Activated T-helper 1 cell treated with anti-CD3 and anti-CD28 coated beads, Interleukin-12 subunit alpha, Interleukin-12 subunit beta, Interleukin-2, Interleukin-4 antibody, amounts not matched to agents 30 ng/mL and 10 ng/mL and 1 ng/mL, durations not matched to agents 14 hours and 24 hours and 36 hours (primary cell): ENCODE measurements around the gene CYB5B. TPM values are rescaled to one million over a fixed set of nuclear protein-coding genes. Genes with fewer than 3 reads are reported as not detected.
"Not testable (repeated sequence)": the region's sequence is repeated elsewhere in the genome, so short reads cannot be mapped to it uniquely, and the experiment has no call there.

Source experiments
- DNase-seq: peaks from one replicate; pipeline ENCODE4 v3.0.0; 2021; ENCODE audit warnings: low spot score
- H3K27ac Mint-ChIP-seq: one replicate; pipeline ENCODE4 v1.8.0; 2021; ENCODE audit warnings: mild to moderate bottlenecking, mixed read lengths
- H3K27me3 Mint-ChIP-seq: one replicate; pipeline ENCODE4 v1.8.0; 2022; ENCODE audit warnings: mild to moderate bottlenecking, moderate library complexity, mixed read lengths; ENCODE audit not compliant: insufficient read depth
- H3K36me3 Mint-ChIP-seq: one replicate; pipeline ENCODE4 v1.8.0; 2021; ENCODE audit warnings: low read depth, mixed read lengths
- H3K4me1 Mint-ChIP-seq: one replicate; pipeline ENCODE4 v1.8.0; 2021; ENCODE audit warnings: low read depth, mixed read lengths
- H3K4me3 Mint-ChIP-seq: one replicate; pipeline ENCODE4 v1.8.0; 2021; ENCODE audit warnings: mild to moderate bottlenecking, moderate library complexity, mixed read lengths
- H3K9me3 Mint-ChIP-seq: one replicate; pipeline ENCODE4 v1.8.0; 2021; ENCODE audit warnings: mixed read lengths
- intact Hi-C: fragments of 100-400 bp; cut with micrococcal nuclease; formaldehyde crosslinking; loops from one replicate; pipeline ENCODE4 v1.15.1; 2024
- total RNA-seq: library from RNA; stranded (reverse); gene quantifications from 2 replicates; pipeline ENCODE4 v1.2.3, GENCODE V29; 2022

The CYB5B gene
- total RNA-seq, 1 donor from 2014 or later = 166 TPM

DNA sequence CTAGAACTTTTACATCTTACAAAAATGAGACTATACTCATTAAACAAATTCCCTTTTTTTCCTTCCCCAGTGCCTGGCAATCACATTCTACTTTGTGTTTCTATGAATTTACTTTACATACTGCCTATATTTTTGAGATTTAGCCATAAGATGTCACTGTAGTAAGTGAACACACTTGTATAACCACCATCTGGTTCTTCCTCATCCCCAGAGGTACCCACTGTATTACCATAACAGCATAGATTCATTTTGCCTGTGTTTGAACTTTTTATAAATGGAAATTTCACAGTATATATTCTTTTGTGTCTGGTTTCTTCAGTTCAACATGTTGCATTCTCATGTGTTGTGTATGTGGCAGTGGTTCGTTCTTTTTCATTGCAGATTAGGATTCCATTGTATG lies 15.8 kb downstream of the CYB5B start:
- H3K4me1 Mint-ChIP-seq = peaks cover 70% of the 10 kb centered on the region
- H3K9me3 Mint-ChIP-seq = no peaks in the 10 kb centered on the region
- intact Hi-C loops = loop anchor here (5.0 kb wide), 1 partner anchor 43 kb away; no protein-coding TSS in a partner anchor
- DNase-seq = no peak
- H3K27ac Mint-ChIP-seq = peak overlapping the region; percentile 59
- H3K4me3 Mint-ChIP-seq = no peak overlapping the region
- no peaks in the 10 kb centered on the region for H3K27me3 Mint-ChIP-seq
- H3K36me3 Mint-ChIP-seq = peaks cover 26% of the 10 kb centered on the region

DNA sequence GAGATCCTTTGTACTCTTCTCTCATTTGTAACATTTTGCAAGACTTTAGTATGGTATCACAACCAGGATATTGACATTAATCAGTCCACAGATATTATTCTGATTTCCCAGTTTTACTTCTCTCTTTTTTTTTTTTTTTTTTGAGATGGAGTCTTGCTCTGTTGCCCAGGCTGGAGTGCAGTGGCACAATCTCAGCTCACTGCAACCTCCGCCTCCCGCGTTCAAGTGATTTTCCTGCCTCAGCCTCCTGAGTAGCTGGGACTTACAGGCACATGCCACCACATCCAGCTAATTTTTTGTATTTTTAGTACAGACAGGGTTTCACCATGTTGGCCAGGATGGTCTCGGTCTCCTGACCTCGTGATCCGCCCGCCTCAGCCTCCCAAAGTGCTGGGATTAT lies 16.6 kb downstream of the CYB5B start:
- Mint-ChIP-seq H3K36me3 (peaks cover 26% of the 10 kb centered on the region), H3K4me1 (peaks cover 66% of the 10 kb centered on the region)
- not testable (repeated sequence) for H3K9me3 Mint-ChIP-seq, H3K27me3 Mint-ChIP-seq, H3K4me3 Mint-ChIP-seq, DNase-seq, H3K27ac Mint-ChIP-seq
- intact Hi-C loops = loop anchor here (5.0 kb wide), 1 partner anchor 44 kb away; no protein-coding TSS in a partner anchor

DNA sequence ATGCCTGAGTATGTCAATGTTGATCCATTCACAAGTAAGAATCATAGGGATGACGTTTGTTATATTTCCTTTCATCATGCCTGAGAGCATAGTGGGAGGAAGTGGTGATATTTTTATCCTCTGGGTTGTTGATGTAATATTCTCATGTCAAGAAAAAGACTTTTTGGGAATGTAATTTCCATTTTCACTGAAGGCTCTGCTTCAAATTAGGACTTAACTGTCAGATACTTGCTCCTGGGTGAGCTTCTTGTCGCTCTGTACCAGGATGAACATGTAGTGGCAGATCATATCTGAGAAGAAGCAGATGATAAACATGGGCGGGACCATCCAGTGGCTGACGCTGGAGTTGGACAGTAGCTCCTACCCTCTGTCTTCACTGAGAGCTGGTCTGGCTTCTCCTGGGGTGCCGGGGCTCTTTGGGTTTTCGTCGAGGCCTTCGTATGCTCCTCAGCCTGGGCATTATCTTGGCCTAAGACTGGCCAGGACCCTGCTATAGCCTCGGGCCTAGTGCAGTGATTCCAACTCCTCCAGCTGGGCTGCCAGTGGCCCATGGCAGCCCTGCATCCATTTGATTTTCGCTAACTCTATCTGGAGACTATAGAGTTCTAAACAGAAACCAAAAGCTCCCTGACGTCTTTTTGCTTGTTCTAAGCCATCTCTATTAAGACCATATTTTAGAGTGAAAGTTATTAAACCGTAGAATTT lies 19.7 kb downstream of the CYB5B start:
- intact Hi-C loops = loop anchor here (1.0 to 5.0 kb wide), 3 partner anchors 20 to 47 kb away; partner anchors contain the start of gene CYB5B
- Mint-ChIP-seq H3K4me1 (peaks cover 54% of the 10 kb centered on the region), H3K9me3 (no peaks in the 10 kb centered on the region), H3K4me3 (peak overlapping the region; percentile 74), H3K27ac (peak overlapping the region; percentile 90), H3K27me3 (no peaks in the 10 kb centered on the region), H3K36me3 (peaks cover 30% of the 10 kb centered on the region)
- DNase-seq = no peak

DNA sequence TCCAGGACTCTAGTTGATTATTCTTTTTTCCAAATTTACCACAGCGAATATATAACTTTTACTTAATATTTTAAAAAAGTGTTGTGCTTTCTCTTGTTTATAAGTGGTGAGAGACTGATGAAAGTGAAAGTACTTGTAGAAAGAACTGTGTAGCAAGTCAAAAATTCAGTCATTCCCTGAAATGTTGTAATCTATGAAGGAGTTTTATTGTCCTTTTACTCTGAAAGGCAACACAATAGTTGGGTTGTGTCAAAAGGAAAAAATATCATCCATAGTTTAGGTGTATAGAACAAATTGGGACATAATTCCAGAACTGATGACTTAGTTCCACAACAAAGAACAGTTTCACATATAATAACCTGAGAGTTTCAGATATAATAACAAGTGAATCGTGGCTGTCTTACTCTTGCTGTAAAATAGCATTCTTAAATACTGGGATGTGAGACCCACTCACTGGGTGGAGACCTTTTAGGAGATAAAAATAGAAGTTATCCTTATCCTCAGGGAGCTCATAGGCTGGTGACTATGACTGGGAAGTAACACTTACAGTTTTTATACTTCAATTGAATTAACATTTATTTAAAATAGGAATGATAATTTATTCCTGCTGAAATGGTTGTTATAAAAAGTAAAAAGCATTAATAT lies 20.6 kb downstream of the CYB5B start:
- Mint-ChIP-seq H3K4me3 (peak overlapping the region; percentile 39), H3K9me3 (no peaks in the 10 kb centered on the region), H3K36me3 (peaks cover 34% of the 10 kb centered on the region), H3K27ac (peak overlapping the region; percentile 90), H3K27me3 (no peaks in the 10 kb centered on the region), H3K4me1 (peaks cover 56% of the 10 kb centered on the region)
- DNase-seq = no peak
- intact Hi-C loops = loop anchor here (1.0 to 5.0 kb wide), 3 partner anchors 20 to 48 kb away; partner anchors contain the start of gene CYB5B

DNA sequence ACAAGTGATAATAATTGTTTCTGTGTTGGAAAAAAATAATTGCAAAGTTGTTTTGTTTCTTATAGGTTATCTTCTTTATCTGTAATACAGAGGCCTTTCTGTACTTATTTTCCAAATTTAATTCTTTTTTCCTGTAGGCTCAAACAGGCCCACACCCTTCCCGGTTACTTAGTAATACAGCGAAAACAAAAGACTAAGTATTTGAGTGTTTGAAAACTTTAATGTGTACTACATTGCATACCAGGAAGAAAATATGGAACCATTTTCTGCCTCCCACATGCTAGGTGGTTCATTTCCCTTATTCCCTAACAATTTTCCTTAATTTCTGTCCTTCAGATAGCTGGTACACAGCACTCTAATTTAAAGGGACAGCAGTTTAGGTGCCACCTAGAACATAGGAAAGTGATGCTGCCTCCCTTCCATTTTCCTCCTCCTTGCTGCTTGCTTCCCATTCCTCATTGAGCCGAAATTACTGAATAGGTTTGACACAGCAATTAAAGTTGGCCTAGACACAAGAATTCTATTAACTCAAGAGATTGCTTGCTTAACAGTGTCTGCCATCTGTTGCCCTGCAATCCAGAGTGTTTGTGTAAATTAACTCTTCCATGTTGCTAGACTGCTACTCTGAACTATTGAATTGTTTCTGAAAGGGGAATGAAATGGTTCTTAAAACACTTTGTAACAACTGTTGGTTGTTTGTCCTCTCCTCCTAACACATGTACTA lies 24.2 kb downstream of the CYB5B start:
- intact Hi-C loops = no loop called here
- H3K36me3 Mint-ChIP-seq = peaks cover 42% of the 10 kb centered on the region
- DNase-seq = no peak
- H3K9me3 Mint-ChIP-seq = no peaks in the 10 kb centered on the region
- H3K4me1 Mint-ChIP-seq = peaks cover 48% of the 10 kb centered on the region
- no peaks in the 10 kb centered on the region for H3K27me3 Mint-ChIP-seq
- H3K4me3 Mint-ChIP-seq = no peak overlapping the region
- H3K27ac Mint-ChIP-seq = peak overlapping the region; percentile 9

DNA sequence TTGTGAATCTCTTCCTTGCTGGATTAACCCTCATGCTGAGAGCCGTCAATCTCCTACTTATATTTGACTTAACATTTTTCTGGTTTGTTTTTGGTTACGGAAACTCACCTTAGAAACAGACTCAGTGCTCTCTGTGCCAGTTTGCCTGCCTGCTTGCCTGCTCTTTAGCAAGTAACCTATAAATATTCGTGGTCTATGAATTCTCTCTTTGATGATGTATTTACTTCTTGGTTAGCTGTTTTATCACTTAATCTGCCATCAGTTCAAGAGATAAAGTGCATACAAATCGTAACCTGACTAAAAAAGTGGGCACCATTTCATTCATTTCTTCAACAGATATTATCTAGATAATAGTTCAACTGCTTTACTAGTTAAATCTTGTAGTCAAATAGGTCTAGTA lies 26.7 kb downstream of the CYB5B start:
- Mint-ChIP-seq H3K4me3 (no peak overlapping the region), H3K36me3 (peaks cover 47% of the 10 kb centered on the region), H3K27ac (no peak overlapping the region), H3K27me3 (no peaks in the 10 kb centered on the region), H3K9me3 (no peaks in the 10 kb centered on the region), H3K4me1 (peaks cover 46% of the 10 kb centered on the region)
- intact Hi-C loops = no loop called here
- no peak for DNase-seq

GRCh38 chr16:69453936-69454335 lies 29.5 kb downstream of the CYB5B start:
- Mint-ChIP-seq H3K27me3 (no peaks in the 10 kb centered on the region), H3K4me3 (no peak overlapping the region), H3K4me1 (peaks cover 32% of the 10 kb centered on the region), H3K36me3 (peaks cover 36% of the 10 kb centered on the region), H3K9me3 (no peaks in the 10 kb centered on the region), H3K27ac (no peak overlapping the region)
- no peak for DNase-seq
- intact Hi-C loops = no loop called here

DNA sequence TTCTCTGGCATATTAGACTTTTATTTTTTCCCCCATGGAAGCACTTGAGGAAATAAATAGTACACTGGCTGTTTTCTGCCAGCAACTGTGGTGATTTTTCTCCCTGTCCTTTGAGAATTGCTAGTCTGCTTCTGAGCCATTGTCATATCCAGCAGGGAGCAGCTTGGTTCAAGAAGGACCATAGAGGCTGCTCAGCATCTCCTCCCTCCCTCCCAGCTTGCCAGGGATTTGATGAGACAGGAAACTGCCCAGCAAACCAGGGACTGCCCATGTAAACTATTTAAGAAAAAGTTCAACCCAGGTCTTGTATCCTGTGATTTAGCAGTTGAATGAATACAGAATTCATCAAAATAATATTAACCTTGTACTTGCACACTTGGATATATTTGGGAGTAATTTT lies 39.5 kb downstream of the CYB5B start:
- no peak overlapping the region for H3K27ac Mint-ChIP-seq
- intact Hi-C loops = loop anchor here (2.0 kb wide), 3 partner anchors 19 to 67 kb away; partner anchors contain the start of gene CYB5B
- no peaks in the 10 kb centered on the region for H3K27me3 Mint-ChIP-seq
- no peak for DNase-seq
- peaks cover 29% of the 10 kb centered on the region for H3K36me3 Mint-ChIP-seq
- peaks cover 45% of the 10 kb centered on the region for H3K4me1 Mint-ChIP-seq
- H3K4me3 Mint-ChIP-seq = no peak overlapping the region
- H3K9me3 Mint-ChIP-seq = no peaks in the 10 kb centered on the region

- peak; percentile 18 for DNase-seq
- Mint-ChIP-seq H3K27me3 (no peaks in the 10 kb centered on the region), H3K4me1 (peaks cover 55% of the 10 kb centered on the region), H3K4me3 (peak overlapping the region; percentile 45), H3K27ac (peak overlapping the region; percentile 75), H3K36me3 (peaks cover 27% of the 10 kb centered on the region), H3K9me3 (no peaks in the 10 kb centered on the region)
- intact Hi-C loops = loop anchor here (1.0 to 2.0 kb wide), 5 partner anchors 20 to 99 kb away; partner anchors contain the start of gene CYB5B
Observed at GRCh38 chr16:69465083-69465721, 40.8 kb downstream of the CYB5B start.

DNA sequence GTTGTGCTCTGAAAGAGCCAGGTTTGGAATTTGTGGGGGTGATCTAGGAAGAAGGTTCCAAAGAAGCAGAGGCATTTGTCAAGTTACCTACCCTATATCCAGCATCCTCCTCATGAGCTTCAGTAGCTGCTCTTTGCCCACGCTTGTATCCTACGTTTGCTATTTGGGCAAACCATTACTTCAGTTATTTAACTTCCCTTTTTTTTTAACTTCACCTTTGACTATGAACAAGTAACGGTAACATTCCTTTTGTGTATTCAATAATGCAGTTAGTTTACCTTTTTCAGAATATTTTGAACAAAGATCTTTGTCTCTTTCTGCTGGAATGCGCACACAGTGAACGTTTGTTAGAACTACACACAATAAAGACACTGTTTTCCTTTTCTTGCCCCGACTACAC lies 41.5 kb downstream of the CYB5B start:
- intact Hi-C loops = loop anchor here (1.0 to 2.0 kb wide), 5 partner anchors 21 to 98 kb away; partner anchors contain the start of gene CYB5B
- no peak for DNase-seq
- Mint-ChIP-seq H3K27ac (peak overlapping the region; percentile 75), H3K4me1 (peaks cover 58% of the 10 kb centered on the region), H3K9me3 (no peaks in the 10 kb centered on the region), H3K4me3 (peak overlapping the region; percentile 45), H3K27me3 (no peaks in the 10 kb centered on the region), H3K36me3 (peaks cover 25% of the 10 kb centered on the region)

GRCh38 chr16:69466547-69466946 lies 42.1 kb downstream of the CYB5B start:
- H3K27ac Mint-ChIP-seq = no peak overlapping the region
- DNase-seq = no peak
- H3K4me1 Mint-ChIP-seq = peaks cover 63% of the 10 kb centered on the region
- H3K36me3 Mint-ChIP-seq = peaks cover 25% of the 10 kb centered on the region
- intact Hi-C loops = no loop called here
- H3K9me3 Mint-ChIP-seq = no peaks in the 10 kb centered on the region
- no peak overlapping the region for H3K4me3 Mint-ChIP-seq
- no peaks in the 10 kb centered on the region for H3K27me3 Mint-ChIP-seq

DNA sequence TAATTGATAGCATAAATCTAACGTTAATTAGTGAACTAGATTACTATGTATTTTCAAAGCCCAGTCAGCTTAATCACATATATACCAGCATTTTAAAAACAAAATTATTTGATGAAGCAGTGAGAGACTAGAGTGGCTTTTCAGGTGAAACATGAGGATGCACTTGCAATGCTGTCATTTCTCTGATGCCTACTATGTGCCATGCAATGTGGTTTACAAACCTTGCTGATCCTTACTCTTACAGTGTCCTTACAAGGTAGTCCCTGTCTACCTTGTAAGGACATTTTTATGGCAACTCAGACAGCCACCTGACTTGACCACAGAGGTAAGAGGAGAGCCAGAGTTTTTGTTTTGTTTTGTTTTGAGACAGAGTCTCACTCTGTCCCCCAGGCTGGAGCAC lies 42.7 kb downstream of the CYB5B start:
- H3K27ac Mint-ChIP-seq = no peak overlapping the region
- peaks cover 63% of the 10 kb centered on the region for H3K4me1 Mint-ChIP-seq
- peaks cover 25% of the 10 kb centered on the region for H3K36me3 Mint-ChIP-seq
- H3K9me3 Mint-ChIP-seq = no peaks in the 10 kb centered on the region
- intact Hi-C loops = no loop called here
- no peak overlapping the region for H3K4me3 Mint-ChIP-seq
- H3K27me3 Mint-ChIP-seq = no peaks in the 10 kb centered on the region
- no peak for DNase-seq
